HG03103 (cell line): ENCODE results near the gene SAMD11.

ENCODE experiments used
- ATAC-seq: cut with Tn5 transposase; IDR thresholded peaks from one replicate; pipeline ENCODE4 v1.9.1; 2021; ENCODE audit warnings: low read depth; ENCODE audit not compliant: unreplicated experiment

SAMD11 gene

DNA sequence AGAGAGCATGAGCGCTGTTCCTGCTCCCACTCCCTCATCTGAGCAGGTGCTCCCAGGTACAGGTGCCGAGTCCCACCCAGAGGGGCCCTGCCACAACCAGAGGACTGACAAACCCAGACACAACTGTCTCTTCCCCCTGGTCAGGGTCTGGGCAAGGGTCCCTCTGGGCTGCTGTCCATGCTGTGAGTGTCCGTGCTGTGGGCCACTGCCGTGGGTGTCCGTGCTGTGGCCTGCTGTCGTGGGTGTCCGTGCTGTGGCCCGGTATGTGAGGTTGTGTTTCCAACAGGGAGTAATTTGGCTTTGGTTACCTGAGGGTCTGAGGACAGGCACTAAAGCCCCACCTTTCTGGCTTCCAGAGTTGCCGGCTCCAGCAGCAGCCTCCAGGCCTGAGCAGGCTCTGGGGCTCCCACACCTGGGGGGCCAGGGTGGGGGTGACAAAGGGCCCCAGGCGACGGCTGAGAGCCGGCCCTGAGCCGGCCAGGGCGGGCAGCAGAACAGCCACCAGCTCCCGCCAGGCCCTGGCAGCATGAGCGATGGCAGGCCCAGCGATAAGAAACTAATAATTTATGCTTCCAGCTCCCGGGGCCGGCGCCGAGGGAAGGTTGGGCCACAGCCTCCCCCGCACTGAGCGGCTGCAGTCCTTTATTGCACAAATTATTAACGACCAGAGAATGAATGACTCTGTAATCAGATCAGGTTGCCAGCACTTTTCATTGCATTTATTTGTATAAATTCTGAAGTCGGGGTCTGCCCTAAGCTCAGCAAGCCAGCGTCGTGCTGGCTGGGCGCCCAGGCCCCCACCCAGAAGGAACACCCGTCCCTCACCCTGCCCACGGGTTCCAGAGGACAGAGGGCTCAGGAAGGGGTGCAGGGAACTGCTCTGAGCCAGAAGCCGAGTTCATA is 7.3 kb upstream of the SAMD11 start:
- no peak for ATAC-seq

GRCh38 chr1:917076-917459 is 6.7 kb upstream of the SAMD11 start:
- no peak for ATAC-seq

- ATAC-seq: no peak
Measured at GRCh38 chr1:917466-918091, 6.1 kb upstream of the SAMD11 start.

- ATAC-seq: no peak
Measured at GRCh38 chr1:918353-918752, 5.4 kb upstream of the SAMD11 start.

DNA sequence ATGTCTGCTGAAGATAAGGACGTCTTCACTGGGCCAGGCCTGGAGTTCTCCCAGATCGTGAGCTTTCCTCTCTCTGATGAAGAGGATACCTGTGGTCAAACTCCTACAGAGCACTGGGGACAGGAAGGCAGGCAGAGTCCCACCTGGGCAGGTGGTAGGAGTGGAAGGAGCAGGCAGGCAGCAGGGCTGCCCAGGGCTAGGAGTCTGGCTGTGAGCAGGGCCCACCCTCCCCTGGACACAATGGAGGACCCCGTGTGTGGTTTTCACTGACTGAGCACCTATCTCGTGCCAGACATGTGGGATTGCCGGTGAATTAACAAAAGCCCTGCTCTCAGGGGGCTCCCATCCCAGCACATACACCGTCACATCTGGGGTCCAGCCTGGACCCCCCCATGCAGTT is 4.9 kb upstream of the SAMD11 start:
- no peak for ATAC-seq

GRCh38 chr1:919271-919872 is 4.4 kb upstream of the SAMD11 start:
- ATAC-seq: no peak

- ATAC-seq: no peak
Measured at GRCh38 chr1:920010-920409, 3.7 kb upstream of the SAMD11 start.

DNA sequence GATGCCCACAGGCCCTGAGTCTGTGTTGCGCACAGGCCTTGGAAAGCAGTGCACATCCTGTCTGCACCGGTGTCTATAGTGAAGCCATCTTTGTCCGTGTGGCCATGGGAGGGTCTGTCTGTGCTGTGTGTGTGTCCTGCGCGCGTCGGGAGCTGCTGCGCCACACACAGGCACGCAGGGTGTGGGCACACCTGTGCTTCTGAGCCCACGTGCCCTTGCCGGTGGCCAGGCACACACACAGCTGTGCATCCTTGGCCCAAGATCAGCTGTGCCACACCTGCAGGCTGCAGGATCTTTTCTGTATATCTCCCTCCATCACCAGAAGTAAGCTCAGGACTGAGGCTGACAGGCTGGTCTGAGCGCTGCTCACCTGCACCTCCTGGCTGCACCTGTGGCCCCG is 3.2 kb upstream of the SAMD11 start:
- no peak for ATAC-seq

DNA sequence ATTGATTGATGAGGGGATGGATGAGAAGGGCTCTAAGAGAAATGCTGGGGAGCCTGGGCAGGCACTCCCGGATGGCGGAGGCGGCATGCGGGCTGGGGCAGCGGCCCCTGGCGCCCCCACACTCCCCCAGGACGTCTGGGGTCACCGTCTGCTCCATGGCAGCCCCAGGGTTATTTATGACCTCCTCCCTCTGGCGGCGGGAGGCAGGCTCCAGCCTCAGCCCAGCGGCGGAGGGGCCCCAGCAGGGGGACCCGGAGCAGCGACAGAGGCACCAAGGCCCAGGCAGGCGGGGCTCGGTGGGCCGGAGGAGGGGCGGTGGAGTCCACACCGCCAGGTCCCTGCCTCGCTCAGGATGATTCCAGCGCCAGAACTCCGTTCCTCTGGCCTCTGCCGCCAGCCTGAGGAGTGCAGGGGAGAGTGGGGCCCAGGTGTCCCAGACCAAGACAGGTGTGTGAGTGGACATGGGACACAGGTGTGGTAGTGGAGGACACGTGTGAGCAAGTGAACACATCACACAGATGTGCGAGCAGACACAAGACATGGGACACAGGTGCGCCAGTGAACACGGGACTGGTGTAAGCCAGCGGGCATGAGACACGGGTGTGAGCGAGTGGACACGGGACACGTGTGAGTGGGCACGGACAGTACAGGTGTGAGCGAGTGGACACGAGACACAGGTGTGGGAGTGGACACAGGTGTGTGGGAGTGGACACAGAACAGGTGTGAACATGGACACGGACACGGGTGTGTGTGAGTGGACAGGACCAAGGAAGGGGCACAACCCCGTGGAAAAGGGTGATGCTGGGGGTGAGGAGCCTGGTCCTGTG is 2.5 kb upstream of the SAMD11 start:
- ATAC-seq: no peak

DNA sequence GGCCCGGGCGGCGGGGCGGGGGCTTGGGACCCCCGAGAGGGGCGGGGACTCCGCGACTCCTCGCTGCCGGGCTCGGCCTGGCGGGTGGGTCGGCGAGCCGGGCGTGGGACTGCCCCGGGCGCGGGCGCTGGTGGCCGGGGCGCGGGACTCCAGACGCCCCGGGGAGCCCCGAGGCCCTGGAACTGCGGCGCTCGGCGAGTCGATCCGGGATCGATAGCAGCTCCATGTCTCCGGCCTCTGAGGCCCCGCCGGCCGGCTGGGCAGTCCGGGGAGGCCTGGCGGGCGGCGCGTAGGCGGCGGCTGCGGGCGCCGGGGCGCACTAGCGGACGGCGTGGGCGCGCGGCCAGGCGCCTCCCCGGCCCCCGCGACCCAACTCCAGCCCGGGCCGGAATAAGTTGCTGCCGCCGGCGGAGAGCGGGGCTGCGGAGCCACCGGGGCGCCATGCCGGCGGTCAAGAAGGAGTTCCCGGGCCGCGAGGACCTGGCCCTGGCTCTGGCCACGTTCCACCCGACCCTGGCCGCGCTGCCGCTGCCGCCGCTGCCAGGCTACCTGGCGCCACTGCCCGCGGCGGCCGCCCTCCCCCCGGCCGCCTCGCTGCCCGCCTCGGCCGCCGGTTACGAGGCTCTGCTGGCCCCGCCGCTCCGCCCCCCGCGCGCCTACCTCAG is 400 bp downstream of the SAMD11 start:
- no peak for ATAC-seq

GRCh38 chr1:924656-925560 is 1.2 kb downstream of the SAMD11 start:
- ATAC-seq: no peak

DNA sequence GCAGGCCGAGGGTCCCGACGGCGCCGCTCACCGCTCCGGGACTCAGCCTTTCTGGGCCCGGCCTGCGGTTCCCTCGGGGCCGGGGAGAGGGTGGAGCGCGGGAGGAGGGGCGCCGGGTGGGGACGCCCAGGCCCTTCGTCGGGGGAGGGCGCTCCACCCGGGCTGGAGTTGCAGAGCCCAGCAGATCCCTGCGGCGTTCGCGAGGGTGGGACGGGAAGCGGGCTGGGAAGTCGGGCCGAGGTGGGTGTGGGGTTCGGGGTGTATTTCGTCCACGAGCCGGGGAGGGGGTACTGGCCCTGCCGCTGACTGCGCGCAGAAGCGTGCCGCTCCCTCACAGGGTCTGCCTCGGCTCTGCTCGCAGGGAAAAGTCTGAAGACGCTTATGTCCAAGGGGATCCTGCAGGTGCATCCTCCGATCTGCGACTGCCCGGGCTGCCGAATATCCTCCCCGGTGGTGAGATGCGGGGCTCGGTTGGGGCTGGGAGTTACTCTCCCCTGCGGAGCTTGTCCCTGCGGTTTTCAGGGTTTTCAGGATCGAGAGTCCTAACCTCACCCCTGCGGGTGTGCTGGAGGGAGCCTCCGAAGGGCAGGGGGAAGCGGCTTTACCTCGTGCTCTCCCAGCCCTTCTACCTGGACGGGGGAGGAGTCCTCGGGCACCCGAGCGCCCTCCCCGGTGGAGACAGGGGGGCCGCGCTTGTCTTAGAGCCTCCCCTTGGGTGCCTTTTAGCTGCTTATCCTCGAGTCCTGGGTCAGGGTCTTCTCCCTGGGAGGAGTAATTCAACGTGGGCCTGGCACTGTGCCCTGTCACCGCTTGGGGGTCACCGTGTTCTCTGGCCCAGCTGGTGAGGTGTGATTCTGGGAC is 2.1 kb downstream of the SAMD11 start:
- no peak for ATAC-seq

DNA sequence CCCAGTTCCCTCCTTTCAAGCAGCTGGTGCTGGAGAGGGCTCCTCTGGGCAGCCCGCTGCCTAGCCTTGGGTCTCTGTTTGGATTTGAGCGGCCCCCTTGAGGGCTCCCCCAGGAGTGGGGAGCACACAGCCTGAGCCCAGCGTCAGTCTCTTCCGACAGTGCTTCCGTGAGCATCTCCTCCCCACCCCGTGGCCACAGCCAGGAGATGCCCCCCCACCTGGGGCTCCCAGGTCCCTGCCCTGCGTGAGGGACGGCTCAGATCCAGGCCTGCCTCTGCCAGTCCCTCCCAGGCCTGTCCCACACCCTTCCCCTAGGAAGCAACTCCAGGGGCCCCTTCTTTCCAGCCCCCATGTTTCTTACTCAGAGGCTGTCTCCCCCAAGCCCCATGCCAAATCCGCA is 3.5 kb downstream of the SAMD11 start:
- ATAC-seq: no peak

DNA sequence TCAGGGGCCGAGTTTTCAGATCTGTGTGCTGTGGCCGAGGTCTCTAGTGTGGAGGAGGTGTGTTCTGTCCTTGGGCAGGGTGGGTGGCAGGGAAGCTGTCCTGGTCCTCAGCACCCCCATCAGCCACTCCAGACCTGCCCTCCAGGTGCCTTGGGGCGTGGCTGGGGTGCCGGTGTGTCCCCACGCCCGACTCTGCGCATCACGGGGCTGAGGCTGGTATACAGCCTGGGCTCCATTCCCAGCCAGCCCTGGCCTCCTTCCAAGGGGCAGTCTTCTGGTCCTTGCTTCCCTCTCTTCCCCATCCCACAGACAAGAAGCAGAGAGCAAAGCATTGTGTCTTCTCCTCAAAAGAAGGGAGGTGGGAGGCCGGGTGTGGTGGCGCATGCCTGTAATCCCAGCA is 4.0 kb downstream of the SAMD11 start:
- ATAC-seq: no peak

GRCh38 chr1:928825-929661 is 5.3 kb downstream of the SAMD11 start:
- no peak for ATAC-seq

DNA sequence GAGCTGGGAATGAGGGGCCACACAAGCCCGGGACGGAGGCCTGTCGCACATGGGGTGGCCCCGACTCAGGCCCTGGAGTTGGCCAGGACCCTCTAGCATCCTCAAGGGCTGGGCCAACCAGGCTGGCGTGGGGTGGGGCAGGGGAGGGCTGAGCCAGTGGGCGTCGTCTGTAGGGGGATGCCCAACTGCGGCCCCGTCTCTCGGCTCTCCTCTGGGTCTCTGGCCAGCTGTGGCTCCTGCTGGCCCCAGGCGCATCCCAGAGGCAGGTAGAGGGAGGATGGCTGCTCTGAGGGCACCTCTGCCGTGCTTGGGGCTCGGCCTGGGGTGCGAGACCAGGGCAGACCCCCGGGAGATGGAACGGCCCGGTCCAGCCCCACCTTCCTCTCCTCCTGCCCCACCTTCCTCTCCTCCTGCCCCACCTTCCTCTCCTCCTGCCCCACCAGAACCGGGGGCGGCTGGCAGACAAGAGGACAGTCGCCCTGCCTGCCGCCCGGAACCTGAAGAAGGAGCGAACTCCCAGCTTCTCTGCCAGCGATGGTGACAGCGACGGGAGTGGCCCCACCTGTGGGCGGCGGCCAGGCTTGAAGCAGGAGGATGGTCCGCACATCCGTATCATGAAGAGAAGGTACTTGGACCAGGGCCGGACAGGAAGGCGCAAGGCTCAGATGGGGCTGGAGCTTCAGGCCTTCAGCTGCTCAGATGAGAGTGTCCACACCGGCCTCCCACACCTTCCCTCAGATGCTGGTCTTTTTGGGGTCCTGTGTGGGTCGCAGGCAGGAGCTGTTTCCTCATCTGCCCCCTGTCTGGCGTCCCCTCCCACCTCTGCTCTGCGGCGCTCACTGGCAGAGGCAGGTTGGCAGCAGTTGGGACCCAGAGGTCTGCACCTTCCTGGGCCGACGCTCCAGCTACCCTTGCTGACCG is 6.2 kb downstream of the SAMD11 start:
- no peak for ATAC-seq
